ENCODE results near the gene LLPH. TPM values are rescaled to one million over a fixed set of nuclear protein-coding genes. Genes with fewer than 3 reads are reported as not detected.

The LLPH gene
- total and polyA plus RNA-seq, 2 of the 13 experiments (the other 11 are each of a cell fraction or from before 2014, with no cell fraction given) = 4.2 to 25.6 TPM

DNA sequence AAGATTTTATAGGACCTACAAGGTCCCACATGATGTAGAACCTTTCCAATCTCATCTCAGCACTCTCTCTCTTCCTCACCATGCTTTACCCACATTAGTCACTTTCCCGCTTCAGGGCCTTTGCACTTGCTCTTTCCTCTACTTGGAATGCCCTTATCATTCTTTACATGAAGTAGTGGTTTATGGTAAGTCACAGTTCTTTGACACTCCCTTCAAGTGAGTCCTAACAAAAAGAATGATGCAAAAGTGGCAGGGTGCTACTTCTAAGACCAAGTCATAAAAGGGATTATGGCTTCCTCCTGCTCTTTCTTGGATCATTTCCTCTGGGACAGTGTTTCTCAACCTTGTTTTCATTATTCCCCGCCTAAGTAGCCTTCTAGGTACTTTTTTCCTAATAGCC is 26.1 kb upstream of the LLPH start (continued):
- TF ChIP-seq, protein P1, sequence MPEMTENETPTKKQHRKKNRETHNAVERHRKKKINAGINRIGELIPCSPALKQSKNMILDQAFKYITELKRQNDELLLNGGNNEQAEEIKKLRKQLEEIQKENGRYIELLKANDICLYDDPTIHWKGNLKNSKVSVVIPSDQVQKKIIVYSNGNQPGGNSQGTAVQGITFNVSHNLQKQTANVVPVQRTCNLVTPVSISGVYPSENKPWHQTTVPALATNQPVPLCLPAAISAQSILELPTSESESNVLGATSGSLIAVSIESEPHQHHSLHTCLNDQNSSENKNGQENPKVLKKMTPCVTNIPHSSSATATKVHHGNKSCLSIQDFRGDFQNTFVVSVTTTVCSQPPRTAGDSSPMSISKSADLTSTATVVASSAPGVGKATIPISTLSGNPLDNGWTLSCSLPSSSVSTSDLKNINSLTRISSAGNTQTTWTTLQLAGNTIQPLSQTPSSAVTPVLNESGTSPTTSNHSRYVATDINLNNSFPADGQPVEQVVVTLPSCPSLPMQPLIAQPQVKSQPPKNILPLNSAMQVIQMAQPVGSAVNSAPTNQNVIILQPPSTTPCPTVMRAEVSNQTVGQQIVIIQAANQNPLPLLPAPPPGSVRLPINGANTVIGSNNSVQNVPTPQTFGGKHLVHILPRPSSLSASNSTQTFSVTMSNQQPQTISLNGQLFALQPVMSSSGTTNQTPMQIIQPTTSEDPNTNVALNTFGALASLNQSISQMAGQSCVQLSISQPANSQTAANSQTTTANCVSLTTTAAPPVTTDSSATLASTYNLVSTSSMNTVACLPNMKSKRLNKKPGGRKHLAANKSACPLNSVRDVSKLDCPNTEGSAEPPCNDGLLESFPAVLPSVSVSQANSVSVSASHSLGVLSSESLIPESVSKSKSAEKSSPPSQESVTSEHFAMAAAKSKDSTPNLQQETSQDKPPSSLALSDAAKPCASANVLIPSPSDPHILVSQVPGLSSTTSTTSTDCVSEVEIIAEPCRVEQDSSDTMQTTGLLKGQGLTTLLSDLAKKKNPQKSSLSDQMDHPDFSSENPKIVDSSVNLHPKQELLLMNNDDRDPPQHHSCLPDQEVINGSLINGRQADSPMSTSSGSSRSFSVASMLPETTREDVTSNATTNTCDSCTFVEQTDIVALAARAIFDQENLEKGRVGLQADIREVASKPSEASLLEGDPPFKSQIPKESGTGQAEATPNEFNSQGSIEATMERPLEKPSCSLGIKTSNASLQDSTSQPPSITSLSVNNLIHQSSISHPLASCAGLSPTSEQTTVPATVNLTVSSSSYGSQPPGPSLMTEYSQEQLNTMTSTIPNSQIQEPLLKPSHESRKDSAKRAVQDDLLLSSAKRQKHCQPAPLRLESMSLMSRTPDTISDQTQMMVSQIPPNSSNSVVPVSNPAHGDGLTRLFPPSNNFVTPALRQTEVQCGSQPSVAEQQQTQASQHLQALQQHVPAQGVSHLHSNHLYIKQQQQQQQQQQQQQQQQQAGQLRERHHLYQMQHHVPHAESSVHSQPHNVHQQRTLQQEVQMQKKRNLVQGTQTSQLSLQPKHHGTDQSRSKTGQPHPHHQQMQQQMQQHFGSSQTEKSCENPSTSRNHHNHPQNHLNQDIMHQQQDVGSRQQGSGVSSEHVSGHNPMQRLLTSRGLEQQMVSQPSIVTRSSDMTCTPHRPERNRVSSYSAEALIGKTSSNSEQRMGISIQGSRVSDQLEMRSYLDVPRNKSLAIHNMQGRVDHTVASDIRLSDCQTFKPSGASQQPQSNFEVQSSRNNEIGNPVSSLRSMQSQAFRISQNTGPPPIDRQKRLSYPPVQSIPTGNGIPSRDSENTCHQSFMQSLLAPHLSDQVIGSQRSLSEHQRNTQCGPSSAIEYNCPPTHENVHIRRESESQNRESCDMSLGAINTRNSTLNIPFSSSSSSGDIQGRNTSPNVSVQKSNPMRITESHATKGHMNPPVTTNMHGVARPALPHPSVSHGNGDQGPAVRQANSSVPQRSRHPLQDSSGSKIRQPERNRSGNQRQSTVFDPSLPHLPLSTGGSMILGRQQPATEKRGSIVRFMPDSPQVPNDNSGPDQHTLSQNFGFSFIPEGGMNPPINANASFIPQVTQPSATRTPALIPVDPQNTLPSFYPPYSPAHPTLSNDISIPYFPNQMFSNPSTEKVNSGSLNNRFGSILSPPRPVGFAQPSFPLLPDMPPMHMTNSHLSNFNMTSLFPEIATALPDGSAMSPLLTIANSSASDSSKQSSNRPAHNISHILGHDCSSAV (CRISPR knock-in tag; IDR thresholded peaks at IDR 0.05; ENCODE audit: borderline replicate concordance) = no peak
- TF ChIP-seq ARNT (IDR thresholded peaks at IDR 0.05) = no peak
- TF ChIP-seq U2AF1 (optimal IDR thresholded peaks at IDR 0.05; ENCODE audit: low read depth, low read length) = no peak
- TF ChIP-seq ZNF329 (CRISPR knock-in tag; IDR thresholded peaks at IDR 0.05; ENCODE audit: low read depth) = no peak
- TF ChIP-seq ZBTB3 (CRISPR knock-in tag; IDR thresholded peaks at IDR 0.05; ENCODE audit: borderline replicate concordance, low read depth) = no peak
- TF ChIP-seq FIP1L1 (IDR thresholded peaks at IDR 0.05; ENCODE audit: borderline replicate concordance, insufficient read depth, low read depth, low read length) = no peak
